GM12878 (cell line): ENCODE data around the gene PCSK5. TPM values are rescaled to one million over a fixed set of nuclear protein-coding genes. Genes with fewer than 3 reads are reported as not detected.

ENCODE experiments used
- ATAC-seq: fragments of 200-7000 bp; cut with Tn5 transposase; 3 replicates; pipeline ENCODE4 v1.9.1; 2020; ENCODE audit warnings: mild to moderate bottlenecking, moderate library complexity
- BruUV-seq: library from RNA; stranded (reverse); fragments of 400-500 nt; replicated peaks from 2 replicates; lab custom pipeline; 2021; lab: Mats Ljungman, UMichigan
- CTCF ChIA-PET: fragments of 300-600 bp; sonication (Branson Sonifier 250); formaldehyde crosslinking; extraction: SDS; loops from one replicate; lab custom pipeline; 2021; ENCODE audit warnings: inconsistent platforms; lab: Yijun Ruan, JAX
- POLR2A ChIA-PET: fragments of 350-600 bp; formaldehyde crosslinking; extraction: SDS; loops from one replicate; lab custom pipeline; 2021; ENCODE audit warnings: inconsistent platforms; lab: Charles Lee
- RAD21 ChIA-PET: fragments of 300-600 bp; sonication (Branson Sonifier 250); formaldehyde crosslinking; loops from one replicate; lab custom pipeline; 2023; ENCODE audit warnings: antibody characterized with exemption; ENCODE audit not compliant: unreplicated experiment; lab: Charles Lee
- SMC1A ChIA-PET: fragments of 300-600 bp; sonication (Branson Sonifier 250); formaldehyde crosslinking; loops from one replicate; lab custom pipeline; 2023; ENCODE audit not compliant: unreplicated experiment, uncharacterized antibody; lab: Charles Lee
- DNase-seq: peaks from one replicate; pipeline ENCODE4 v3.0.0-alpha.2; 2011; ENCODE audit warnings: low read depth, low spot score
- FAIRE-seq: peaks from 3 replicates; lab custom pipeline; 2011; peaks lifted over from hg19 to GRCh38; lab: Jason Lieb, UNC
- H2AFZ ChIP-seq: 2 replicates; pipeline ENCODE4 v1.6.0; 2011; ENCODE audit warnings: low read depth, low read length, control low read depth; ENCODE audit not compliant: control insufficient read depth
- H3K27ac ChIP-seq: 2 replicates; pipeline ENCODE4 v1.5.1; 2011; ENCODE audit warnings: control low read depth; ENCODE audit not compliant: control insufficient read depth, insufficient read depth
- H3K27me3 ChIP-seq, 2 experiments: replicated peaks in 1 of 2; 2 replicates each; pipeline versions ENCODE4 v1.6.0 to v1.6.1; 2011; ENCODE audit warnings: low read length in 1 of 2; ENCODE audit not compliant: control insufficient read depth in 2 of 2, insufficient read depth in 2 of 2
- H3K36me3 ChIP-seq, 2 experiments: 2 replicates each; pipeline ENCODE4 v1.5.1; 2011; ENCODE audit warnings: low read length in 1 of 2; ENCODE audit not compliant: control insufficient read depth in 2 of 2, insufficient read depth in 2 of 2
- H3K4me1 ChIP-seq: 2 replicates; pipeline ENCODE4 v1.6.1; 2011; ENCODE audit warnings: mild to moderate bottlenecking, low read length, moderate library complexity, mixed read lengths; ENCODE audit not compliant: control insufficient read depth, insufficient read depth
- H3K4me2 ChIP-seq: 2 replicates; pipeline ENCODE4 v1.6.0; 2011; ENCODE audit warnings: control low read depth; ENCODE audit not compliant: control insufficient read depth, insufficient read depth
- H3K4me3 ChIP-seq: fragments of 200-600 bp; sonication (generic); 2 replicates; pipeline ENCODE4 v1.5.1; 2016
- H3K79me2 ChIP-seq: 2 replicates; pipeline ENCODE4 v1.6.0; 2011; ENCODE audit warnings: low read length; ENCODE audit not compliant: control insufficient read depth, insufficient read depth
- H3K9ac ChIP-seq: 2 replicates; pipeline ENCODE4 v1.8.0; 2011; ENCODE audit warnings: low read length, control low read depth, mixed read lengths; ENCODE audit not compliant: control insufficient read depth, insufficient read depth
- H3K9me3 ChIP-seq: replicated peaks from 3 replicates; pipeline ENCODE4 v1.5.1; 2011; ENCODE audit warnings: mild to moderate bottlenecking, low read length; ENCODE audit not compliant: control insufficient read depth, insufficient read depth
- H4K20me1 ChIP-seq: 2 replicates; pipeline ENCODE4 v1.6.0; 2011; ENCODE audit not compliant: control insufficient read depth, insufficient read depth
- ATF7 ChIP-seq: fragments of 450-650 bp; IDR thresholded peaks from 2 replicates; pipeline ENCODE4 v1.6.1; 2016; ENCODE audit warnings: low read depth, mild to moderate bottlenecking
- E2F4 ChIP-seq: IDR thresholded peaks from 2 replicates; pipeline ENCODE4 v1.6.1; 2012; ENCODE audit warnings: low read depth, low read length, improper control_type of control experiment
- IRF4 ChIP-seq: IDR thresholded peaks from 2 replicates; pipeline ENCODE4 v1.6.1; 2011; ENCODE audit warnings: low read depth, low read length
- LARP7 ChIP-seq: fragments of 450-650 bp; IDR thresholded peaks from 2 replicates; pipeline ENCODE4 v1.6.1; 2017; ENCODE audit warnings: mild to moderate bottlenecking
- MEF2A ChIP-seq: IDR thresholded peaks from 2 replicates; pipeline ENCODE4 v1.6.1; 2011; ENCODE audit warnings: low read depth, mild to moderate bottlenecking, low read length, moderate library complexity; ENCODE audit not compliant: insufficient read depth
- NR2C2 ChIP-seq: IDR thresholded peaks from 2 replicates; pipeline ENCODE4 v1.6.1; 2011; ENCODE audit warnings: borderline replicate concordance, low read depth; ENCODE audit not compliant: control insufficient read depth, insufficient read length
- NRF1 ChIP-seq: conservative IDR thresholded peaks from 2 replicates; pipeline ENCODE4 v1.6.1; 2011; ENCODE audit warnings: mild to moderate bottlenecking, low read depth, low read length, improper control_type of control experiment
- PAX8 ChIP-seq: fragments of 450-650 bp; IDR thresholded peaks from 2 replicates; pipeline ENCODE4 v1.6.1; 2017; ENCODE audit warnings: mild to moderate bottlenecking, moderate library complexity
- RAD21 ChIP-seq: IDR thresholded peaks from 2 replicates; pipeline ENCODE4 v1.6.1; 2011; ENCODE audit warnings: mild to moderate bottlenecking, low read depth, low read length, moderate library complexity; ENCODE audit not compliant: insufficient read depth
- RB1 ChIP-seq: fragments of 450-650 bp; formaldehyde crosslinking; IDR thresholded peaks from 2 replicates; pipeline ENCODE4 v1.6.1; 2017; ENCODE audit warnings: mild to moderate bottlenecking, borderline replicate concordance
- TBL1XR1 ChIP-seq: IDR thresholded peaks from 2 replicates; pipeline ENCODE4 v1.6.1; 2012; ENCODE audit warnings: low read depth, low read length, improper control_type of control experiment
- ZNF207 ChIP-seq: fragments of 450-650 bp; IDR thresholded peaks from 2 replicates; pipeline ENCODE4 v1.6.1; 2014; ENCODE audit warnings: antibody characterized with exemption, mild to moderate bottlenecking, borderline replicate concordance
- WGBS: methylation state at CpG from one replicate; pipeline ENCODE4 v1.1.6; 2016; ENCODE audit warnings: low lambda C conversion rate; ENCODE audit not compliant: insufficient replicate concordance, insufficient coverage; ENCODE audit errors: missing lambda C conversion rate; 5-methylcytosine and 5-hydroxymethylcytosine counted together
- in situ Hi-C: fragments of 300-500 bp; cut with MboI; formaldehyde crosslinking; loops from 9 replicates; pipeline ENCODE4 v1.14.3; 2018; ENCODE audit warnings: mixed read lengths
- intact Hi-C: fragments of 100-400 bp; cut with micrococcal nuclease; formaldehyde crosslinking; loops from one replicate; pipeline ENCODE4 v1.14.2; 2022; ENCODE audit not compliant: unreplicated experiment
- polyA plus RNA-seq, 11 experiments: library from polyadenylated mRNA; depleted of rRNA in 4 of 11; unstranded in 6 of 11; stranded (reverse) in 5 of 11; fragments of >200 nt; fragmentation: Nextera tagmentation in 4 of 11; fragmentation: Illumina TruSeq in 1 of 11; extraction: Ambion mirVana in 4 of 11; extraction: Trizol in 1 of 11; gene quantifications; 1 replicate in 1 of 11; 2 replicates in 10 of 11; pipeline versions ENCODE4 v1.2.1 to v1.2.3, GENCODE V29; 2011 to 2016; ENCODE audit warnings: inconsistent platforms in 2 of 11, missing spikeins in 2 of 11, low read depth in 1 of 11
- total RNA-seq, 4 experiments: library from RNA; depleted of rRNA in 3 of 4; stranded (reverse); fragments of >200 nt in 3 of 4; fragmentation: Illumina TruSeq in 1 of 4; extraction: Trizol in 1 of 4; gene quantifications; 2 replicates each; pipeline versions ENCODE4 v1.2.1 to v1.2.3, GENCODE V29; 2013 to 2021

PCSK5 gene
- total and polyA plus RNA-seq, 10 of the 15 experiments (the other 5 are each of a cell fraction or from before 2014, with no cell fraction given): 0.01 to 0.13 (median 0.04) TPM; not detected in 3

GRCh38 chr9:76298521-76299144, 408.2 kb downstream of the PCSK5 start:
- CTCF ChIA-PET: interaction anchor here (0.6 to 5.2 kb wide), 3 partner anchors 8 to 432 kb away, joined by 3 to 28 read pairs (median 4); no protein-coding TSS in a partner anchor

GRCh38 chr9:76302543-76302942, 412.1 kb downstream of the PCSK5 start:
- H3K4me2 ChIP-seq: no peak overlapping the region
- no peaks in the 10 kb centered on the region for H3K9me3 ChIP-seq
- WGBS: 52% methylated on average over 3 of the region's 3 CpGs
- H3K27ac ChIP-seq: no peak overlapping the region
- H3K36me3 ChIP-seq: no peaks in the 10 kb centered on the region
- TF ChIP-seq NR2C2: no peak
- TF ChIP-seq MEF2A: no peak
- no peak for TF ChIP-seq LARP7
- no peak for TF ChIP-seq IRF4
- TF ChIP-seq ATF7: no peak
- no peak for TF ChIP-seq E2F4
- TF ChIP-seq NRF1: no peak
- TF ChIP-seq TBL1XR1: no peak
- no peak for TF ChIP-seq ZNF207
- no peak for TF ChIP-seq RB1
- TF ChIP-seq, all 136 proteins: peak for 0
- H3K4me3 ChIP-seq: no peak overlapping the region
- H3K79me2 ChIP-seq: no peaks in the 10 kb centered on the region
- DNase-seq (no peak), FAIRE-seq (no peak), ATAC-seq (no peak)
- no peaks in the 10 kb centered on the region for H4K20me1 ChIP-seq
- no peak overlapping the region for H3K9ac ChIP-seq
- BruUV-seq: no TSS peak
- ChIA-PET POLR2A (interaction anchor here (0.6 kb wide), 1 partner anchor 11 kb away, joined by 4 read pairs; no protein-coding TSS in a partner anchor), RAD21 (interaction anchor here (0.7 to 0.9 kb wide), 2 partner anchors 83 to 1101 kb away, joined by 3 read pairs; no protein-coding TSS in a partner anchor), CTCF (interaction anchor here (0.6 to 5.2 kb wide), 10 partner anchors 8 to 1037 kb away, joined by 3 to 28 read pairs (median 4); no protein-coding TSS in a partner anchor), SMC1A (interaction anchor here (0.6 to 1.6 kb wide), 4 partner anchors 213 to 1037 kb away, joined by 3 to 5 read pairs (median 3); no protein-coding TSS in a partner anchor)
- in situ Hi-C loops (no loop called here), intact Hi-C loops (loop anchor here (2.0 to 5.0 kb wide), 2 partner anchors 435 to 1036 kb away; no protein-coding TSS in a partner anchor)
- H2AFZ ChIP-seq: no peak overlapping the region
- peaks cover 0 to 2% of the 10 kb centered on the region in 2 experiments; a peak in 2 of 4 replicates for H3K27me3 ChIP-seq
- H3K4me1 ChIP-seq: no peaks in the 10 kb centered on the region

More at GRCh38 chr9:76298521-76299144, 408.2 kb downstream of the PCSK5 start:
- no peak for TF ChIP-seq PAX8
- peak; percentile 23; the same call in 1 of the 2 replicates for TF ChIP-seq RAD21
- H3K4me3 ChIP-seq: no peak overlapping the region
- ChIA-PET SMC1A (no interaction called here), RAD21 (no interaction called here), POLR2A (no interaction called here)
- H3K79me2 ChIP-seq: no peaks in the 10 kb centered on the region
- H3K4me1 ChIP-seq: no peaks in the 10 kb centered on the region; the same call in 1 of the 2 replicates
- no TSS peak for BruUV-seq
- H3K36me3 ChIP-seq: no peaks in the 10 kb centered on the region
- 2% methylated on average over 3 of the region's 3 CpGs for WGBS
- H3K4me2 ChIP-seq: no peak overlapping the region
- in situ Hi-C loops (no loop called here), intact Hi-C loops (loop anchor here (10.0 kb wide), 1 partner anchor 1104 kb away; no protein-coding TSS in a partner anchor)
- no peak overlapping the region for H3K9ac ChIP-seq
- no peaks in the 10 kb centered on the region for H3K9me3 ChIP-seq
- H3K27ac ChIP-seq: no peak overlapping the region
- ATAC-seq (no peak), DNase-seq (no peak), FAIRE-seq (no peak)
- no peaks in the 10 kb centered on the region for H4K20me1 ChIP-seq
- no peak overlapping the region for H2AFZ ChIP-seq
- H3K27me3 ChIP-seq: no peaks in the 10 kb centered on the region; a peak in 1 of 4 replicates
